ENCODE results near the gene TBPL1.
"Not testable (repeated sequence)": the region's sequence is repeated elsewhere in the genome, so short reads cannot be mapped to it uniquely, and the experiment has no call there.

Gene TBPL1

DNA sequence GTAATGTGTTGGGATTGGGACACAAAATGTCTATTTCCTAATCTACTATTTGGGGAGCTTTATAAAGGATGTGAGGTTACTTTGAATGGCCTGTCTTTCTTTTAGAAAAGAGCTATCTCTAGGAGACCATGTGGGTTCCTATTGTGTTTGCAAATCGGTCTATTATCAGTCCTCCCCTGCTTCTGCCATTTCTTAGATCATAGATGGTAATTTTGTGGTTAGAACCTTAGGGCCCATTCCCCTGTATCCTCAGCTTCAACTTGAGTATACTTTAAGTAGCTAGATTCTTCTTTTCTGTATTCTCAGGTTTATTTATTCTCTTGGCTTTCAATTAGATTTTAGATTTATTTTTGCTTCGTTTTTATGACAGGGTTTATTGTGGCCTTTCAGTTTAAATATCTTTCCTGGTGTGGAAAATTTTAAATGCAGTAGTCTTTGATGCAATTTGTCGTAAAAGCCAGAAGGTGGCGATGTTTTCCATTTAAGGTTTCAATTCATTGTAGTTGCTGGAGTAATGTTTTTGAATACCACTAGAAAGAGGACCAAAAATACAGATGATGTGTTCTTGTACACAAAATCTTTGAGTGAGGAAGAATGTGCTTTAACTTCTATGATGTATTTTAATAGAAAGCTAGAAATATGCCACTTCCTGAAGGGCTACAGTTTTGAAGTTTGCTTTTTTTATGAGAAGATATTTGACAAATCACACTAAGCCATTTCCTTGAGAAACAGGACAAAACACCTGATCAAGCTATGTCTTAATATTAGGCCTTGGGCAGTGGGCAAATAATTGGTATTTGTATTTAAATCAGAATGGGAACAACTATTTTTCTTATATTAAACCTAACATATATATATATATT lies 20.3 kb downstream of the TBPL1 start:
- DNase-seq (ENCODE audit: low read depth, low spot score): no peak

DNA sequence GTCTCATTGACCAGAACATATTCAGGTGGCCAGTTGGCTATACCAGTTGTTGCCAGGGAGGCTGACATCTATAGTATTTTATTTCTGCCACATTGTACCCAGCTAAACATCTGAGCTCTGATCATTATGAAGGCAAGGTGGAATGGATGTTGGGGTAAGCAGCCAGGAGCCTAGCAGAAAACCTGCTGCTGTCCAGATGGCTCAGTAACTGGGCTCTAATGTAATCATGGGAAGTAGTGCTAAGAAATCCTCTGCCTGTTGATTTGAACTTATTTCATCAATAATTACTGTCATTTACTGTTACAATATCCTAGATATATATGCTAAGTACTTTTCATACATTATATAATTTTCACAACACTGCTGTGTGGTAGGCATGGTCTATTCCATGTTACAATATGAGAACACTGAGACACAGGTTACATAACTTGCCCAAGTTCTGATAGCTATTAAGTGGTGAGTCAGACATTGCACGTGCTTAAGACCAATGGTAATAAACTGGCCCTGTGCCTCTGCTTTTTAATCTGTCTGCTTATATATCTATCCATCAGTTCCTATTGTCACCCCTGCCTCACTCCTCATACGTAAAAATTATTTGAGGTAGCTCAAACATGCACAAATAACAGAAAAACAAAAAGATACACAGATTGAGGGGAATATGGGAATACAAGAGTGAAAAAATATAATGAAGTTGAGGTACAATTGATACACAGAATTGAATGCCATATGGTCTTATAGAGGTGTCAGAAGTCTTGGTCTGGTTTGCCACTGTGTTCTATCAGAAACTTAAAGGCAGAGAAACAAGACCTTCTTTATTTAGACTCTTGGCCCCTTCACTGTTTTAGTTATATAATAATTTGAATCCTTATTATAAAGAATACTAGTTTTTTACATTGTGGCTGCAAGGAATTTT lies 25.2 kb downstream of the TBPL1 start:
- DNase-seq (ENCODE audit: low read depth, low spot score): no peak

DNA sequence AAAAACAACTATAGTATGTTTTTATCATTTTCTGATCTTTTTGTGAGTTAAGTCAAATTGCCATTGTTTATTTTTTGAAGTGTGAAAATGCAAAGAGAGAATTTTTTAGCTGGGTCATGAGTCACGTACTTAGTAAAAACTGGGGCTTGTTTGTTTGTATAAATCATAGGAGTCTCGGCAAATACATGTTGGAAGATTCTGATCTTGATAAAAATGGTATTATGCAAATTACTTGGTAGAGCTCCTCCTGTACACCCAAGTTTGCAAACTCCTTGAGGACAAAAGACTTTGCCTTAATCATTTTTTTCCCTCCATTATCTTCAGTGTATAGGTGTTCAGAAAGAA lies 25.8 kb downstream of the TBPL1 start:
- DNase-seq (ENCODE audit: low read depth, low spot score): no peak

DNA sequence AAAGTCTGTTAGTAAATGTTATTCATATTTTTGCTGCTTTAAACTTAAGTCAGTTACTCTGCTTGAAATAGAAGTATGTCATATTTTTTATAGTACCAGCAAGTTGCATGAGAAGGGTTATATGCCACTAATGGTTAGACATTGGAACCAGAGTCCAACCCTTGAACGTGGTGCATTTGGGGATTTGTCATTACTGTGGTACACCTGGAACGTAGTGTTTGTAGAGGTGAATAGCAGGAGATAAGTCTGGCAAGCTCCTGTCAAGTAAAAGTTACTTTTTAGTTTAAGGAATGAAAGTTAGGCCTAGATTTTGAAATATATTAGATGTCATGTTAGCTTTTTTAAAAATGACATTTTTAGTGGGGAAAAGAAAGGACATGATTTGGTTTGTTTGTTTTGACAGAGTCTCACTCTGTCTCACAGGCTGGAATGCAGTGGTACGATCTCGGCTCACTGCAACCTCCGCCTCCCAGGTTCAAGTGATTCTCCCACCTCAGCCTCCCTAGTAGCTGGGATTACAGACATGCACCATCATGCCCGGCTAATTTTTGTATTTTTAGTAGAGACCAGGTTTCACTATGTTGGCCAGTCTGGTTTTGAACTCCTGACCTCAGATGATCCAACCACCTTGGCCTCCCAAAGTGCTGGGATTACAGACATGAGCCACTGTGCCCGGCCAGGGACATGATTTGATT lies 26.4 kb downstream of the TBPL1 start:
- not testable (repeated sequence) for DNase-seq (ENCODE audit: low read depth, low spot score)

DNA sequence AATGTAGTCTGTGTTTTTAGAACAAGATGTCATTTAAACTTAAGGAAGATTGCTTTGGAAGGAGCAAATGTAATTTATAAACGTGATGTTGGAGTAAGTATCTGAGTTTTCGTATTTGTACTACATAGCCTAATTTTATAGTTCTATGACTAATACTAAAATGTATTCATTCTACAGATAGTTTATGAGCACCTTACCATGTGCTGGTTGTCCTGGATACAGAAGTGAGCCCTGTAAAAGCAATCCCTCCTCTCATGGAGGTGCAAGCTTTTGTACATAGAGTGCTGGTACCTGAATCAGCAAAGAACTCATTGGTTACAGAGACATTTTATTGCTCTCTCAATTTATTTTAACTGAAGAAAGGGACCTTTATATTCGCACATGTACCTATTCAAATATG lies 27.1 kb downstream of the TBPL1 start:
- no peak for DNase-seq (ENCODE audit: low read depth, low spot score)

DNA sequence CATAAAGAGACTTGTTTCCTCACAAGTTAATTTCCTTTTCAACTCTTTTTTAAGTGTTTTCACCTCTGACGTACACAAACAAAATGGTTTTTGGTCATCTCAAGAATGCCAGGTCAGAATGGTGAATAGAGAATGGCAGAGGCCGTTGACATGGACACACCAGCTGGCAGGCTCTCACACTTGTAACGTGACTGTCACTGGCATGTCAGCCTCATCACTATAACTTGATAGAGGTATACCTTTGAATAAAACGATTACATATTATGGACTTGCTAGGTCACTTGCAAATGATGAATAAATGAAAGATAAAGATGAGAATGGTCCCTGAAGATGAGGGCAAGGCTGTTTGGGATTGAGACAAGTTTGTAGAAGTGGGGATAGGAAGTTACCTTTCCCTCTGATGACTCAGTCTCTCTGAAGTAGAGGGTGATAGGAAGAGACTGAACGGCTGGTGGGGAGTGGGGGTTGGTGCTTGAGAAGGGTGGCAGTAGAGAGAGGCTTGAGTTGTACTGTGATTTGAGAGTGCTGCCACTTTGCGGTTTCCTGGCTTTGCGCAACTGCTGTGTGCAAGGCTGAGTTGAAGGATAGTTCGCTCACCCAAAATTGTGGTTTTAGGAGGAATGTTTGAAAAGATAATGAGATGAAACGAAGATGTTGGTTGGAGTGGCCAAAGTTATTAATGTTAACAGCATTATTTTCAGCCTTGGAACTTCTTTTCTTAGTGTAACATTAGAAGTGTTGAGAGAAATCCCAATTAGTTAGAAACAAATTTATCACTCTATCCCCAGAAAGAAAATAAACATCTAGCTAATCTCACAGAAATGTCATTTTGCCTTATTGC lies 30.3 kb downstream of the TBPL1 start:
- no peak for DNase-seq (ENCODE audit: low read depth, low spot score)

DNA sequence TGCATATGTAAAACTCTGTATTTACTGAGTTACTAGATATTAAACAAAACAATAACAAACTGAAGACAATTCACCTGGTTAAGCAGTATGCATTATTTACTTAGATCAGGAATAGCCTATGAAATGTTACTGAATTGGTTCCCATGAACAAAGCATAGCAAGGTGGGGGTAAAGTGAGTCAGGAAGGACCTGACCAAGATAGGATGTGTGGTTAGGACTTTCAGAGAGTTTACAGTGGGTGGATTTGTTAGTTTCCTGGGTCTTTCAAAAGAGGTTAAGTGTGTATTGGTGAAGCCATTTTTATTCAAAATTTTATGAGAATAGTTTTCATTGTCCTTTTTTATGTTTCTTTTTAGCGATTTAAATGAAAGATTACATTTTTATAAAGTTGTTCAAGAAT lies 32.9 kb downstream of the TBPL1 start:
- DNase-seq (ENCODE audit: low read depth, low spot score): no peak

DNA sequence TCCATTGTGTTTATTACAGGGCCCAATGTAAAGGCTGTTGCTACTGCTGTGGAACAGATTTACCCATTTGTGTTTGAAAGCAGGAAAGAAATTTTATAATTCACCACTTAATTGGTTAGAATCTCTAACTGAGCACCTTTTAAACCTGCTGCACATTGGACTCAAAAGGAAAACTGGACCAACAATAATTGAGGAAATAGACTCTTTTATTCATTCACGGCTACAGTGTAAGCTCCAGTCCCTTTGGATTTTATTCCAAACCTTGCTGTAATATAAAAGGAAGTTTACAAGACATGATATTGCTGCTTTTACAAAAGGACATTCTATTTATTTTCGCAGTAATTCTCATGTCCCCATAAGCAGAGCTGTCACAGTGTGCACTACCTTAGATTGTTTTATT lies 33.9 kb downstream of the TBPL1 start:
- DNase-seq (ENCODE audit: low read depth, low spot score): no peak

DNA sequence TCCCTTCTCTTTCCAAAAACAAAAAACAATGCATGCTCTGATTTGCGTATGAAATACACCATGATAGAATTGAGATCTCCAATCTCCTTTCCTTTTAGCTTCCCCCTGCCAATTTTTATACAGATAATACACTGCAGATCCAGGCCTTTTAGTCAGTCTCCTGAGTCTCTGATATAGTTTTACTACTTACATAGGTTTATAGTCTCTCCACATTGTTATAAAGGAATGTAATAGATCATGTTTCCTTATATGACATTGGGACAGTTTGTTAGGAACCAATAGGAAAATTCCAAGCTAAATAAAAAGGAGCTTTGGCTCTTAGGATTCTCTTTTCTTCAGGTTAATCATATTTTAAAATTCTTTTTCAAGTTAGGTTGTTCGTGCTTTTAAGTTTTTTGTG lies 36.5 kb downstream of the TBPL1 start:
- DNase-seq (ENCODE audit: low read depth, low spot score): no peak

DNA sequence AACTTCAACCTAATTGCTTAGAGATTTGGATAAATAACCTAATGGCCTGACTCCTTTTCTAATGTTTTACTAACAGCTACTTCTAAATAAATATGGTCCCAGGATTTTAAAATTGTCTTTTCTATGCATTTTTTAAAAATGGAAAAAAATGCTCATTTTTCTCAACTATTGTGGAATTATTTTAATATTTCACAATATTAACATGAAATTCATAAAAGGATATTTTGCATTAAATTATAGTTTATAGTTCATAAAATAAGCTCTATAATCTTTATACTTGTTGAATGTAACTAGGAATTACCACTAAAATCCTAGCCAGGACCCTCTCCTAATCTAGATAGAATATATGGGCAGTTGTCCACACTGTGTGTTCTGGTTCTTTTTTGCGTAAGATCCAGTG lies 37.3 kb downstream of the TBPL1 start:
- DNase-seq (ENCODE audit: low read depth, low spot score): no peak

DNA sequence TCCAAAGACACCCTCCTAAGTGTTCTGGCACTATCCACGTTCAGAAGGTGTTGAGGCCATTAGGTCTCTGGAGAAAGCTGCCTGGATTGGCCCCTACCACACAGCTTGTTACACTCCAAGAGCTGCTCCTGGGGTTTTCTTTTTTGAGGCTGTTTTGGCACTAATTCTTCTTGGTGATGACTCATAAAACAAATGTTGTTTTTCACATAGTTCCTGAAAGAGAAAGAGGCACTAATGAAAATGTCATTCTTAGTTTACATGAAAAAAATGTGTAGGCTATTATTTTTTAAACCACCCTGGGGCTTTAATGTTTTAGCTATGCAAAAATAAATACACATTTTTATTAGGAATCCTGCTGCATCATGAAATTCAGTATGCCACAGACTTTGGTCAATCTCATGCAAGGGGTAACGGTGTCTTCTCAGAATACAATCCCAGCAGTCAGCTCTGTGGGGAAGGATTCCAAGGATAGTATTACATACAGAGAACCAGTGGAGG lies 38.1 kb downstream of the TBPL1 start:
- DNase-seq (ENCODE audit: low read depth, low spot score): no peak

DNA sequence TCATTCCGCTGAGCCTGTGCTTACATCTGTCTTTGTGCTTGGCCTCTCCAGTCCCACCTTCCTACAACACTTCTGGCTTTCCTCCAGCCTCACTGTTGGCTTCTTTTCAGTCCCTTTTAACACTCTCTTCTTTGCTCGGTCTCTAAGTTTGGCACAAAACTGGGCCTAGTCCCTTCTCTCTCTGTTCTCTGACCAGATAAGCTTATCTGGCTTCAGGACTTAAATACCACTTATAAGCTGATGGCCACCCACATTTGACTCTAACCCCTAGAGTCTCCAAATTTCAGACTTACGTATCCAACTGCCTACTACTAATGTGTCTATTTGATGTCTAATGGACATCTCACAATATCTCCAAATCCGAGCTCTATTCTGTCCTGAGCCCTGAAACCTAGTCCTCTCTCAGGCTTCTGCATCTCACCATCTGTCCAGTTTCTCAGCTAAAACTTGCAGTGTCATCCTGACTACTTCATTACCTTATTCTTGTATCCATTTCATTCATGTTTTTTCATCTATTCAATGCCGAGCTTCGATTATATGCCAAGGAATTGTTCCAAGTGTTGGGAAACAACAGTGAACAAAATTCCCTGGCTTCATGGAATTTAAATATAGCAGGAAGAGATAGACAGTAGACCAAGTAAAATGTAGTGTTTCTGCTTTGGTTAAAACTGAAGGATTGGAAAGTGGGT lies 40.1 kb downstream of the TBPL1 start:
- DNase-seq (ENCODE audit: low read depth, low spot score): no peak

DNA sequence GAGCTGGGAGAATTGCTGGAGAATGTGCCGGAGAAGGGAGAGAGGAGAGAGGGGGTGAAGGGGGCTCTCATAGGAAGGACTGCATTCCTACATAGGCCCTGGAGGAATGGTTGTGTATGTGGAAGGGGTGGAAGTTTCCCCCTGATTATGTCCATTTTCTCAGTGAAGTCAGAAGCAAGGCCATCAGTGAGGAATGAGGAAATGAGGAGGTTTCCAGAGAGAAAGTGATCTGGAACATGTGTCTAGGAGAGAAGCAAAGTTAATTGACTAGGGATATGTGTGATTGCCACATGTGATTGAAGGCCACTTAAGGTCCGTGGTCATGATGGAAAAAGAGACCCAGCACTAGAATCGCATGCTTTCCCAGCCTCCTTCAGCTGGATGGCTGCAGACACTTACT lies 42.3 kb downstream of the TBPL1 start:
- no peak for DNase-seq (ENCODE audit: low read depth, low spot score)

DNA sequence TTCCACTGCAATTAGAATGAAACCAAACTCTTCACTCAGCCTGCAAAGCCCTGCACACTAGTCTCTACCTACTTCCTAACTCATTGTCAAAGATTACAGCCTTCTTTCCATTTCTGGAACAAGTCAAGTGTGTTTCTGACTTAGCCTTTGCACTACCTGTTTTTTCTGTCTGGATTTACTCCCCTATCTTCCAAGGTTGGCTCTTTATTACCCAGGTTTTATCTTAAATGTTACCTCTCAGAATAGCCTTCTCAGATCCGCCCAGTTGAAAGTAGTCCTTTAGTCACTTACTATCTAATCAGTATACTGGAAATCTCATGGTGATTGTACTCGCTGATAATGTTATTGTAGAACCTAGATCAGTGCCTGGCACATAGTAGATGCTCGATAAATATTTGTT lies 42.7 kb downstream of the TBPL1 start:
- DNase-seq (ENCODE audit: low read depth, low spot score): no peak

DNA sequence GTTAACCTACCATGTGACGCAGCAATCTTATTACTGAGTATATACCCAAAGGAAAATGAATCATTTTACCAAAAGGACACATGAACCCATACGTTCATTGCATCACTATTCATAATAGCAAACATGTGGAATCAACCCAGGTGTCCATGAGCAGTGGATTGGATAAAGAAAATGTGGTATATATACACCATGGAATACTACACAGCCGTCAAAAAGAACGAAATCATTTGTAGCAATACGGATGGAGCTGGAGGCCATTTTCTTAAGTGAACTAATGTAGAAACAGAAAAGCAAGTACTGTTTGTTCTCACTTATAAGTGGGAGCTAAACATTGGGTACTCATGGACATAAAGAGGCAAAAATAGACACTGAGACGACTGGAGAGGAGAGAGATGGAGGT lies 44.2 kb downstream of the TBPL1 start:
- DNase-seq (ENCODE audit: low read depth, low spot score): no peak

DNA sequence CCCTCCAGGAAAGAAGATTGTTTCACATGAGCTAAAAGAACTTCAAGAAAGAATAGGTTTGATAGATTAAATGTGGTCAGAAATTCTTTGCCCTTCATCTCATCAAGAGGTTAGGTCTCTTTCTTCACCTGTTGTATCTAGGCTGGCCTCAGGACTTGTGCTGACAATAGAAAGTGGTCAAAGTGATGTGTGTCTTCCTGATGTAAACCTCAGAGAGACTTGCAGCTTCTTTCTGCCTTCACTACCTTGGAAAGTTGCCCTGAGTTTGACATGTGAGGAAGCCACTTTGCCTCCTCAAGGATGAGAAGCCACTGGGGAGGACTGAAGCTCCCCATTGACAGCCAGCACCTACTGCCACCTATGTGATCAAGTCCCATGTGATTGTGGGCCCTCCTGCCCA lies 46.3 kb downstream of the TBPL1 start:
- DNase-seq (ENCODE audit: low read depth, low spot score): no peak

DNA sequence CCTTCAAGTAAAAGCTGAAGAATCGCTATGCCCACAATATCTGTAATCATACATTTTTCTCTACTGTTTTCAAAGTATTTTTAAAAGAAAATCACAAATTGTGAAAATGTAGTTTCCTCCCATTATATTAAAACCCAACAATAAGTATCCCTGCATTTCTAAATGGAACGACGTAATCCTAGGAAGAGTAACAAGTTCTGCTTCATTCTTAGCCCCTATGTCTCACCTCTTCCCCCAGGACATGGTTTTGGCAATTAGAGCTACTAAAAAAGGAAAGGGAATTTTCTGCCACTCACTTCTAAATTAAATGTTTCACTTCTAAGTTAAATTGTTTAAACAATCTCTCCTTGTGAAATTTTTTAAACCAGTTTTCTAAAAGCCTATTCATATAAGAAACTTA lies 47.4 kb downstream of the TBPL1 start:
- no peak for DNase-seq (ENCODE audit: low read depth, low spot score)

DNA sequence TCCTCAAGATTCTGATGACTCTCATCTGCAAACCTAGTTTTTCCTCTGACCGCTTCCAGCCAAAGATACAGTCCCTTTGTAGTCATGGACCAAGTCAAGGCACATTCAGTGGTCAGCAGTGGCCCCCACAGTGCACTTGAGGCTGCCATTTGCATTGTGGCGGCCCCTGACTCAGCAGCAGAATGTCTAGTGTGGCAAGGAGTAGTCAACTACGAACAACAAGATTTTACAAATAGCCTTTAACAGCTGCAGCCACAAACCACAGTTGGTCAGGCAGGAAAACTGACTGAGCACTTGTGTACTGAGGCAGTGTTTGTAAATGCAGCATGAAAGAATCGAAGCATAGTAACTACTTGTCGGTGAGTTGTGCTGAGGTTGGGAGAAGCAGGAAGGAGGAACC lies 49.8 kb downstream of the TBPL1 start:
- no peak for DNase-seq (ENCODE audit: low read depth, low spot score)

DNA sequence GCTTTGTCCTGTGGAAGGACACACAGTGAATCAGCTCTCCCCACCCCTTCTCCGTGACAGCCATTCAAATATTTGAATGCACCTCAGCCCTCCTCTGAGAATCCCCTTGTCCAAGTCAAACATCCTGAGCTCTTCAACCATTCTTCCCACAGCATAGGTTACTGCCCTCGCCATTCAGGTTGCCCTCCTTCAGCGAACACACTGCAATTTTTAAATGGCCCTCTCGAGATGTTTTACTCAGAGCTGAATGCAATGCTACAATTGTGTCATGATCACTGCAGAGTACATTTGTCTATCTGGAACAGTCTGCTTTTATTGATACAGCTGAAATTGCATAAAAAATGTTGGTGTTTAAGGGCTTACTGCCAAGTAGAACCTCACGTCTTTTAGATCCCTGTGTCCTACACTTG lies 50.5 kb downstream of the TBPL1 start:
- no peak for DNase-seq (ENCODE audit: low read depth, low spot score)

DNA sequence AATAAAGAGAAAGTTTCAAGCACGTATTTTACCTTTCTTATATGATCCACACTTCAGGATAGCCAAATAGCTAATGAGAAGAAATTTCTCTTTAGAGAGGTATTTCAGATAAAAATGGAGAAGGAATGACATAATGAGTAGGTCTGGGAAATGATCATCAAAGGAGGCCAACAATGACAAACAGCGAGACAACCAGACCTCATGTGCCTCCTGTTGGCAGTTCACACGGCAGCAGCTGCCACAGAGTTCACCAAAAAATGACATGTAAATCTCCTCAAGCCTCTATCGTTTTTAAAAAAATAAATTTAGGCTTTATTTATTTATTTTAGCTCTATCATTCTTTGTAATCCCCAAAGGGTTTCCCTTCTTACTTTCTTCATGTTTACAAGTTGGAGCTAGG lies 51.7 kb downstream of the TBPL1 start:
- no peak for DNase-seq (ENCODE audit: low read depth, low spot score)

DNA sequence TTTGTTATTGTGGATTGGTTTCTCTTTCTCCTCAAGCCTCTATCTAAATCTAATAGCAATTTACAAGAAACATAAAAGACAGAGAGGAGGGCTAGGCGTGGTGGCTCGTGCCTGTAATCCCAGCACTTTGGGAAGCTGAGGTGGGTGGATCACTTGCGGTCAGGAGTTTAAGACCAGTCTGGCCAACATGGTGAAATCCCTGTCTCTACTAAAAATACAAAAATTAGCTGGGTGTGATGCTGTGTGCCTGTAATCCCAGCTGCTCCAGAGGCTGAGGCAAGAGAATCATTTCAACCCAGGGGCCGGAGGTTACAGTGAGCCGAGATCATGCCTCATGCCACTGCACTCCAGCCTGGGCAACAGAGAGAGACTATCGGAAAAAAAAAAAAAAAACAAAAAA lies 52.8 kb downstream of the TBPL1 start:
- DNase-seq (ENCODE audit: low read depth, low spot score): no peak
